Measurements from ENCODE around the gene SLC25A6.

DNA sequence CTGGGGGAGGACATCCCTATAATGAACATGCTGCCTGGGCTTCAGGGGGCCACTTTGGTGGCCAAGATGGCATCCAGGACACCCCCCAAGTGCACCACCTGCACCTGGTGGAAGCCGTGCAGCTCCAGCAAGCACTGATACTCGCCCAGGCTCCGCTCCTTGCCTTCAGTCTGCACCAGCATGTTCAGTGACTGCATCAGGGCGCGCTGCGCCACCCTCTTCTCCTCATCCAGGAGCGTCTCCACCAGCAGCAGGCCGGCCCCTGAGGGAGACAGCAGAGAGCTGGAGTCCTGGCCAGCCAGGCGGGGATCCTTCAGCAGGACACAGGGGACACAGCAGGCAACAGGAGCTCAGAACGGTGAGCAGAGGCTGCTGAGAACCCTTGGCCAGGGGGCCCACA, 11.3 kb upstream of the SLC25A6 start:
- TF ChIP-seq, protein P1, sequence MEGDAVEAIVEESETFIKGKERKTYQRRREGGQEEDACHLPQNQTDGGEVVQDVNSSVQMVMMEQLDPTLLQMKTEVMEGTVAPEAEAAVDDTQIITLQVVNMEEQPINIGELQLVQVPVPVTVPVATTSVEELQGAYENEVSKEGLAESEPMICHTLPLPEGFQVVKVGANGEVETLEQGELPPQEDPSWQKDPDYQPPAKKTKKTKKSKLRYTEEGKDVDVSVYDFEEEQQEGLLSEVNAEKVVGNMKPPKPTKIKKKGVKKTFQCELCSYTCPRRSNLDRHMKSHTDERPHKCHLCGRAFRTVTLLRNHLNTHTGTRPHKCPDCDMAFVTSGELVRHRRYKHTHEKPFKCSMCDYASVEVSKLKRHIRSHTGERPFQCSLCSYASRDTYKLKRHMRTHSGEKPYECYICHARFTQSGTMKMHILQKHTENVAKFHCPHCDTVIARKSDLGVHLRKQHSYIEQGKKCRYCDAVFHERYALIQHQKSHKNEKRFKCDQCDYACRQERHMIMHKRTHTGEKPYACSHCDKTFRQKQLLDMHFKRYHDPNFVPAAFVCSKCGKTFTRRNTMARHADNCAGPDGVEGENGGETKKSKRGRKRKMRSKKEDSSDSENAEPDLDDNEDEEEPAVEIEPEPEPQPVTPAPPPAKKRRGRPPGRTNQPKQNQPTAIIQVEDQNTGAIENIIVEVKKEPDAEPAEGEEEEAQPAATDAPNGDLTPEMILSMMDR (IDR thresholded peaks at IDR 0.05) = no peak
- no peak for TF ChIP-seq POLR2A (IDR thresholded peaks at IDR 0.05)

Measured in esophagus squamous epithelium (tissue), 4 donors.